Keratinocyte (primary cell): ENCODE measurements around the gene EIF4E2. TPM values are rescaled to one million over a fixed set of nuclear protein-coding genes. Genes with fewer than 3 reads are reported as not detected.

Source experiments
- DNase-seq: peaks from one replicate; pipeline ENCODE4 v3.0.0-alpha.2; 2011; ENCODE audit warnings: low read depth, missing footprints, low spot score
- FAIRE-seq: peaks from 2 replicates; lab custom pipeline; 2011; peaks lifted over from hg19 to GRCh38; lab: Jason Lieb, UNC
- H2AFZ ChIP-seq: 2 replicates; pipeline ENCODE4 v1.6.0; 2012; ENCODE audit warnings: low read length, control low read depth, inconsistent platforms; ENCODE audit not compliant: control insufficient read depth
- H3K27ac ChIP-seq: 2 replicates; pipeline ENCODE4 v1.5.1; 2011; ENCODE audit warnings: low read length; ENCODE audit not compliant: control insufficient read depth, insufficient read depth
- H3K27me3 ChIP-seq: 3 replicates; pipeline ENCODE4 v1.6.0; 2011; ENCODE audit warnings: low read length; ENCODE audit not compliant: control insufficient read depth, insufficient read depth; ENCODE audit errors: extremely low read depth
- H3K36me3 ChIP-seq, 2 experiments: 2 replicates in 1 of 2; 3 replicates in 1 of 2; pipeline ENCODE4 v1.5.1; 2011; ENCODE audit warnings: low read length in 2 of 2, mild to moderate bottlenecking in 1 of 2; ENCODE audit not compliant: control insufficient read depth in 2 of 2, insufficient read depth in 2 of 2; ENCODE audit errors: extremely low read depth in 1 of 2
- H3K4me1 ChIP-seq: 3 replicates; pipeline ENCODE4 v1.5.1; 2011; ENCODE audit warnings: low read length; ENCODE audit not compliant: control insufficient read depth, insufficient read depth; ENCODE audit errors: extremely low read depth
- H3K4me2 ChIP-seq: 3 replicates; pipeline ENCODE4 v1.6.0; 2011; ENCODE audit warnings: low read depth, low read length; ENCODE audit not compliant: control insufficient read depth, insufficient read depth; ENCODE audit errors: extremely low read depth
- H3K4me3 ChIP-seq, 3 experiments: fragments of 200-600 bp in 1 of 3; sonication (generic) in 1 of 3; 2 replicates in 2 of 3; 3 replicates in 1 of 3; pipeline ENCODE4 v1.5.1; 2011 to 2016; ENCODE audit warnings: low read length in 3 of 3, mild to moderate bottlenecking in 3 of 3, control low read depth in 2 of 3, inconsistent platforms in 1 of 3, low read depth in 1 of 3, mixed read lengths in 1 of 3, mixed run types in 1 of 3, moderate library complexity in 1 of 3; ENCODE audit not compliant: control insufficient read depth in 2 of 3, insufficient read depth in 2 of 3; ENCODE audit errors: extremely low read depth in 1 of 3
- H3K79me2 ChIP-seq: 2 replicates; pipeline ENCODE4 v1.6.0; 2012; ENCODE audit warnings: low read length; ENCODE audit not compliant: control insufficient read depth, insufficient read depth
- H3K9ac ChIP-seq: 3 replicates; pipeline ENCODE4 v1.6.0; 2011; ENCODE audit warnings: low read length; ENCODE audit not compliant: control insufficient read depth, insufficient read depth; ENCODE audit errors: extremely low read depth
- H3K9me1 ChIP-seq: 3 replicates; pipeline ENCODE4 v1.6.0; 2011; ENCODE audit warnings: low read length; ENCODE audit not compliant: control insufficient read depth, insufficient read depth; ENCODE audit errors: extremely low read depth
- H3K9me3 ChIP-seq: 2 replicates; pipeline ENCODE4 v1.5.1; 2012; ENCODE audit warnings: low read depth, low read length; ENCODE audit not compliant: control insufficient read depth
- H4K20me1 ChIP-seq: 3 replicates; pipeline ENCODE4 v1.6.0; 2011; ENCODE audit warnings: low read length; ENCODE audit not compliant: control insufficient read depth, insufficient read depth; ENCODE audit errors: extremely low read depth
- EZH2 ChIP-seq: IDR thresholded peaks from one replicate; pipeline ENCODE4 v1.6.1; 2012; ENCODE audit warnings: inconsistent platforms, mild to moderate bottlenecking, low read length, moderate library complexity
- dilution Hi-C: fragments of 300-500 bp; cut with MboI; formaldehyde crosslinking; loops from one replicate; pipeline ENCODE4 v1.7.0; 2020; ENCODE audit warnings: low sequenced_read_pairs; ENCODE audit not compliant: extremely low pct_ligation_motif_present
- polyA plus RNA-seq, 5 experiments: library from polyadenylated mRNA; depleted of rRNA in 3 of 5; stranded (reverse) in 3 of 5; stranded (forward) in 1 of 5; unstranded in 1 of 5; fragments of >200 nt; gene quantifications; 1 replicate in 1 of 5; 2 replicates in 3 of 5; 3 replicates in 1 of 5; pipeline versions ENCODE4 v1.2.1 to v1.2.3, GENCODE V29; 2011 to 2012; ENCODE audit warnings: missing spikeins in 2 of 5, low read depth in 1 of 5, low replicate concordance in 1 of 5
- TF ChIP-seq, protein P1 (sequence below), 3 experiments: IDR thresholded peaks in 1 of 3; conservative IDR thresholded peaks in 1 of 3; optimal IDR thresholded peaks in 1 of 3; 2 replicates in 2 of 3; 3 replicates in 1 of 3; pipeline versions ENCODE3 to v1.5.1; 2011; ENCODE audit warnings: low read length in 3 of 3, mild to moderate bottlenecking in 3 of 3, moderate library complexity in 2 of 3, control low read depth in 1 of 3, inconsistent platforms in 1 of 3; ENCODE audit not compliant: insufficient read depth in 2 of 3; ENCODE audit errors: extremely low read depth in 1 of 3

Gene EIF4E2
- polyA plus RNA-seq, 1 donor (not counting 4 experiments of a cell fraction or from before 2014, with no cell fraction given): 79.2 TPM

DNA sequence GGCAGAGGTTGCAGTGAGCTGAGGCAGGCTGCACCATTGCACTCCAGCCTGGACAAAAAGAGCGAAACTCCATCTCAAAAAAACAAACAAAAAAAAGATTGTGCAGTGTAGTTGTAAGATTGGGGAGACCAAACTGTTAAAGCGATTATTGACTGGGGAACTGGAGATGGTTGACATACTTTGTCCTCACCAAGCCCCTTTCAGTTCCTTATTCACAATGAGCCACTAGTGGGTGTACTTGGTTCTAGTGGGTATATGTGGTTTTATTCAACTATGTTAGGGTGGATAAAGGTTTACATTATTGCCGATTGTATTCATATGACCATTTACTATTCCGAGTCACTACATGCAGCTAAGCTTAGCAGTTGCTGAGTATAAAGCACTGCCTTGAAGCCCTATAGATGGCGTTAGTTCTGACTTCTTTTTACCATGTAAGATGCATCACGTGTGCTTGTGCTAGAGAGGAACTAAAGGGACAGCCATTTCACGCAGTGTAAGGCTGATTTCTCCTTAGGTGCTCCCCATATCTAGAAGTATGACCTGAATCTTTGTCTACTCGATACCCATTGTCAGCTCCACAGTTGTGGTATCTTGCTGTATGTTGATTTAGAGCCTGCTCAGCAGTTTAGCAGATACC is 12.1 kb downstream of the EIF4E2 start:
- Histone ChIP-seq H3K27ac (no peak overlapping the region), H4K20me1 (no peaks in the 10 kb centered on the region), H3K9ac (no peak overlapping the region), H3K9me1 (no peaks in the 10 kb centered on the region), H3K79me2 (no peaks in the 10 kb centered on the region), H3K27me3 (no peaks in the 10 kb centered on the region), H3K36me3 (peaks cover 24 to 26% of the 10 kb centered on the region in 2 experiments), H3K4me1 (peaks cover 5% of the 10 kb centered on the region), H3K4me3 (no peak overlapping the region), H3K4me2 (no peak overlapping the region), H3K9me3 (no peaks in the 10 kb centered on the region), H2AFZ (no peak overlapping the region)
- TF ChIP-seq EZH2: no peak
- TF ChIP-seq, protein P1, sequence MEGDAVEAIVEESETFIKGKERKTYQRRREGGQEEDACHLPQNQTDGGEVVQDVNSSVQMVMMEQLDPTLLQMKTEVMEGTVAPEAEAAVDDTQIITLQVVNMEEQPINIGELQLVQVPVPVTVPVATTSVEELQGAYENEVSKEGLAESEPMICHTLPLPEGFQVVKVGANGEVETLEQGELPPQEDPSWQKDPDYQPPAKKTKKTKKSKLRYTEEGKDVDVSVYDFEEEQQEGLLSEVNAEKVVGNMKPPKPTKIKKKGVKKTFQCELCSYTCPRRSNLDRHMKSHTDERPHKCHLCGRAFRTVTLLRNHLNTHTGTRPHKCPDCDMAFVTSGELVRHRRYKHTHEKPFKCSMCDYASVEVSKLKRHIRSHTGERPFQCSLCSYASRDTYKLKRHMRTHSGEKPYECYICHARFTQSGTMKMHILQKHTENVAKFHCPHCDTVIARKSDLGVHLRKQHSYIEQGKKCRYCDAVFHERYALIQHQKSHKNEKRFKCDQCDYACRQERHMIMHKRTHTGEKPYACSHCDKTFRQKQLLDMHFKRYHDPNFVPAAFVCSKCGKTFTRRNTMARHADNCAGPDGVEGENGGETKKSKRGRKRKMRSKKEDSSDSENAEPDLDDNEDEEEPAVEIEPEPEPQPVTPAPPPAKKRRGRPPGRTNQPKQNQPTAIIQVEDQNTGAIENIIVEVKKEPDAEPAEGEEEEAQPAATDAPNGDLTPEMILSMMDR (optimal IDR thresholded peaks at IDR 0.05 in 1 of 3, IDR thresholded peaks at IDR 0.05 in 1 of 3, conservative IDR thresholded peaks at IDR 0.05 in 1 of 3; ENCODE audit: extremely low read depth in 1 of 3, insufficient read depth in 2 of 3, low read length in 3 of 3): no peak
- dilution Hi-C loops: no loop called here
- DNase-seq (no peak), FAIRE-seq (no peak)

DNA sequence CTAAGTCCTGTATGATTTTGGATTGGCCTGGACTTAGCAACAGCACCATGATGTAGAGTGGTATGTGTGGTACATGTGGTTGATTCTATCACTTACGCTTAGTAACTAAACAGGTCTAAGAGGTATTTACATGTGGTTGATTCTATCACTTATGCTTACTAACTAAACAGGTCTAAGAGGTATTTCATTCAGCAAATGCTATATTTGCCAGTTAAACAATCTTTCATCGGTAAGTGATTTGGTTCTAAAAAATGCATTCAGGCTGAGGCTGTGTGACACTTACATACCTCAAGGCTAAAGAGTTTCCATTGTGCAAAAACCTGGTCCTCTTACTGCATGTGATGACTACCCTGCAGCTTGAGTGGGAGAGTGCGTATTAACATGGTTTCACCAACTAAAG is 13.1 kb downstream of the EIF4E2 start:
- no peaks in the 10 kb centered on the region for H3K9me1 ChIP-seq
- peaks cover 14% of the 10 kb centered on the region for H3K4me1 ChIP-seq
- no peaks in the 10 kb centered on the region for H3K9me3 ChIP-seq
- DNase-seq (no peak), FAIRE-seq (no peak)
- no peak overlapping the region for H2AFZ ChIP-seq
- no peaks in the 10 kb centered on the region for H4K20me1 ChIP-seq
- dilution Hi-C loops: no loop called here
- H3K27me3 ChIP-seq: no peaks in the 10 kb centered on the region
- H3K79me2 ChIP-seq: no peaks in the 10 kb centered on the region
- no peak overlapping the region for H3K9ac ChIP-seq
- H3K4me2 ChIP-seq: no peak overlapping the region
- H3K27ac ChIP-seq: no peak overlapping the region
- TF ChIP-seq, protein P1 (optimal IDR thresholded peaks at IDR 0.05 in 1 of 3, IDR thresholded peaks at IDR 0.05 in 1 of 3, conservative IDR thresholded peaks at IDR 0.05 in 1 of 3; ENCODE audit: extremely low read depth in 1 of 3, insufficient read depth in 2 of 3, low read length in 3 of 3): no peak
- no peak for TF ChIP-seq EZH2
- H3K36me3 ChIP-seq: peaks cover 23 to 34% of the 10 kb centered on the region in 2 experiments
- no peak overlapping the region for H3K4me3 ChIP-seq
